Lower leg skin (tissue), 4 donors: ENCODE results near the gene REEP1. TPM values are rescaled to one million over a fixed set of nuclear protein-coding genes. Genes with fewer than 3 reads are reported as not detected.
A peak's percentile ranks its signal among the peaks of the same experiment; 100 is the strongest.

Experiments
- DNase-seq, 2 donors: peaks; one replicate each; pipeline ENCODE4 v3.0.0-alpha.2; 2019; ENCODE audit warnings: low spot score in 2 of 2
- H3K4me3 ChIP-seq: fragments of 200-600 bp; sonication (generic); 2 replicates; pipeline ENCODE4 v1.5.1; 2017; ENCODE audit warnings: mild to moderate bottlenecking, low read depth; ENCODE audit not compliant: poor library complexity, severe bottlenecking
- CTCF ChIP-seq, 3 donors: fragments of 450-650 bp; IDR thresholded peaks; one replicate each; pipeline ENCODE4 v1.5.1; 2016; ENCODE audit warnings: antibody characterized with exemption in 3 of 3, mild to moderate bottlenecking in 3 of 3, moderate library complexity in 2 of 3
- POLR2A ChIP-seq, 2 donors: fragments of 450-650 bp; IDR thresholded peaks; one replicate each; pipeline ENCODE4 v1.6.1; 2016 to 2017; ENCODE audit warnings: antibody characterized with exemption in 2 of 2, mild to moderate bottlenecking in 1 of 2, moderate library complexity in 1 of 2
- WGBS, 2 donors: methylation state at CpG; one replicate each; pipeline ENCODE4 v1.1.5; 2018; 5-methylcytosine and 5-hydroxymethylcytosine counted together
- intact Hi-C: fragments of 100-400 bp; cut with DNase I; formaldehyde crosslinking; loops from one replicate; pipeline ENCODE4 v1.15.0; 2023; ENCODE audit warnings: low total_unique reads
- total RNA-seq, 4 donors: library from RNA; depleted of rRNA; stranded (reverse); fragments of >200 nt; gene quantifications; one replicate each; pipeline ENCODE4 v1.1.0, GENCODE V29; 2016

Gene REEP1
- total RNA-seq, 4 donors from 2014 or later = 0.04 to 4.3 (median 2.0) TPM

DNA sequence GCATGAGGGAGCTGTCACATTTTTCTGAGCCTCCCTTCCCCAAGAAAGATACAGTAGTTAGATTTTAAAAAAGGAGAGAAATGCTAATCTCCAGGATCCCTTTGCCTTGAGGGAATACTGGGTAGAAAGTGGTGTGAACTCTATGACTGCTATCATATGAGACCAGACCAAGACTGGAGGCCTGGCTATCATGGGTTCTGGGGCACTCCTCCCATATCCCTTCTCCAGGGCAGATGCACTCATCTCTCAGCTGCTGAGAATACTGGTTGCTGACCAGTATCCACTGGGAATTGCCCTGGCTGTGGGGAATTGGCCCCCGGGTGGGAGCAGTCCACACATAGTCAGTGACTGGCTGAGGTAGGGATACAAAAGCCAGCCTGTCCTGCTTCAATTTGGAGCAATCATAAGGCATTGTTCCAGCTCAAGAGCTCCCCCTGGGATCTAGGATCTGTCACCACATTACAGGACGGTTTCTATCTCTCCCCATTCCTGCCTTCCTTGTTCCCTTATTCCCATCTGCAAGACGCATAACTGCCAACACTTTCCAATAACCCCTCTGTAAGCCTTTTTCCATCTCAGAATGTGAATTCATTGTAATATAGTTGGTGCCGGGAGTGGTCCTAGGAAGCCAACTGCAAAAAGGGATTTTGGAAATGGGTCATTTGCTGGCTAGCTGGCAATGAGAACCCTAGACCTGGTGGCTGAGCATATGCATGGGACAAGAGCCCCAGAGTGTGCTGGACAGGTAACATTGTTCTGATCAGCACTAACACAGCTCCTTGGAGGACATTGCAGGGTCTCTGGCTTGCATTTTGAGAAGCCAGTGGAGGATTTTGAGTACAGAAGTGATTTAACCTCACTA, 35.4 kb upstream of the REEP1 start:
- WGBS, 2 donors = 22 to 25% methylated on average over 4 of the region's 4 CpGs
- intact Hi-C loops = no loop called here
- peak in 1 of 2 donors; percentile 22 for DNase-seq

GRCh38 chr2:86372133-86372532, 34.7 kb upstream of the REEP1 start:
- 66 to 75% methylated on average over 4 of the region's 4 CpGs for WGBS, 2 donors
- no peak overlapping the region for H3K4me3 ChIP-seq
- TF ChIP-seq POLR2A (IDR thresholded peaks at IDR 0.05) = no peak
- intact Hi-C loops = no loop called here
- no peak for DNase-seq

More for the DNA sequence above, 35.4 kb upstream of the REEP1 start:
- no peak overlapping the region for H3K4me3 ChIP-seq
- TF ChIP-seq POLR2A (IDR thresholded peaks at IDR 0.05) (no peak), CTCF (IDR thresholded peaks at IDR 0.05) (no peak)

DNA sequence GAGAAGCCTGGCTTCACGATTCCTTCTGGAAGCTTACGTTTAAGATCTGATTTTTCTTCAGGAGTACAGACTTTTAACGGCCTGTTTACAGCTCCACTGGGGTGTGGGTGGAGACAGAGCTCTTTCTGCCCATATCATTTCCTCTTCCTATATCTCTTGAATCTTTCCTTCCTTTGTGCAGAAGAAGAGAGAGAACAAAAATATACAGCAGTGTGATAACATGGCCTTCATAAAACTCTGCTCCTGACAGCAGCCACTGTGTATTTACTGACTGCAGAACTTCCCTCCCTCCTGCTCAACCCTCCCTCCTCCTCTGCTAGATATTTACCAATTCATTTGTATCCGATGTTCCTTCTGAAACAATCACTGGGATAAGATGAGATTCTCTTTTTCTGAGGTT, 34.1 kb upstream of the REEP1 start:
- 62 to 67% methylated on average over 4 of the region's 4 CpGs for WGBS, 2 donors
- intact Hi-C loops = no loop called here
- no peak for TF ChIP-seq CTCF (IDR thresholded peaks at IDR 0.05)
- TF ChIP-seq POLR2A (IDR thresholded peaks at IDR 0.05) = no peak
- H3K4me3 ChIP-seq = no peak overlapping the region
- DNase-seq = no peak

DNA sequence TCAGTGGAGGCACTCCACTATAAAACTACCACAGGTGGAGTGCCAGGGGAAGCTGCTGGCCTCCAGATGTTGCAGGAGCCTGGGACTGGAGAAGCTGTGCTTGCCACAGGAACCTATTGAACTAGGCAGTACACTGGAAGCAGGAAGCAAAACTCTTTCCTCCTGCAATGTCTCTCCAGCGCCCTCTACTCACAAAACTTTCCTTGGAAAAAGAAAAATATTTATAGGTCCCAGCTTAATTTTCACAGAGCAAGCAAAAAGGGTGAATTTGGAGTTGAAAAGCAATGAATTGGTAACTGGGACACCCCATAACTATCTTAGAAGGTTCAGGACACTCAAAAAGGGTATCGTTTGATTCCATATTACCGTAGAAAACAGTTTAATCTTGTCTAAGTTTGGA, 33.2 kb upstream of the REEP1 start:
- no peak for DNase-seq
- no peak overlapping the region for H3K4me3 ChIP-seq
- no peak for TF ChIP-seq POLR2A (IDR thresholded peaks at IDR 0.05)
- TF ChIP-seq CTCF (IDR thresholded peaks at IDR 0.05) = no peak
- WGBS, 2 donors = 93 to 94% methylated on average over 3 of the region's 3 CpGs
- intact Hi-C loops = no loop called here

- intact Hi-C loops = no loop called here
- no peak for DNase-seq
- no peak for TF ChIP-seq POLR2A (IDR thresholded peaks at IDR 0.05)
- no peak for TF ChIP-seq CTCF (IDR thresholded peaks at IDR 0.05)
- WGBS, 2 donors = 6 to 7% methylated on average over 12 to 14 of the region's 14 CpGs
- H3K4me3 ChIP-seq = no peak overlapping the region
Measured at GRCh38 chr2:86368161-86368824, 30.9 kb upstream of the REEP1 start.

GRCh38 chr2:86367499-86367777, 30.0 kb upstream of the REEP1 start:
- no peak for DNase-seq
- intact Hi-C loops = no loop called here
- TF ChIP-seq CTCF (IDR thresholded peaks at IDR 0.05) = no peak
- no peak for TF ChIP-seq POLR2A (IDR thresholded peaks at IDR 0.05)

More at GRCh38 chr2:86367499-86367777, 30.0 kb upstream of the REEP1 start:
- no peak overlapping the region for H3K4me3 ChIP-seq
